ENCODE measurements around the gene STXBP6. TPM values are rescaled to one million over a fixed set of nuclear protein-coding genes. Genes with fewer than 3 reads are reported as not detected.
A peak's percentile ranks its signal among the peaks of the same experiment; 100 is the strongest.

The STXBP6 gene
- total and polyA plus RNA-seq, 2 of the 13 experiments (the other 11 are each of a cell fraction or from before 2014, with no cell fraction given) = 35.3 to 42.8 TPM

DNA sequence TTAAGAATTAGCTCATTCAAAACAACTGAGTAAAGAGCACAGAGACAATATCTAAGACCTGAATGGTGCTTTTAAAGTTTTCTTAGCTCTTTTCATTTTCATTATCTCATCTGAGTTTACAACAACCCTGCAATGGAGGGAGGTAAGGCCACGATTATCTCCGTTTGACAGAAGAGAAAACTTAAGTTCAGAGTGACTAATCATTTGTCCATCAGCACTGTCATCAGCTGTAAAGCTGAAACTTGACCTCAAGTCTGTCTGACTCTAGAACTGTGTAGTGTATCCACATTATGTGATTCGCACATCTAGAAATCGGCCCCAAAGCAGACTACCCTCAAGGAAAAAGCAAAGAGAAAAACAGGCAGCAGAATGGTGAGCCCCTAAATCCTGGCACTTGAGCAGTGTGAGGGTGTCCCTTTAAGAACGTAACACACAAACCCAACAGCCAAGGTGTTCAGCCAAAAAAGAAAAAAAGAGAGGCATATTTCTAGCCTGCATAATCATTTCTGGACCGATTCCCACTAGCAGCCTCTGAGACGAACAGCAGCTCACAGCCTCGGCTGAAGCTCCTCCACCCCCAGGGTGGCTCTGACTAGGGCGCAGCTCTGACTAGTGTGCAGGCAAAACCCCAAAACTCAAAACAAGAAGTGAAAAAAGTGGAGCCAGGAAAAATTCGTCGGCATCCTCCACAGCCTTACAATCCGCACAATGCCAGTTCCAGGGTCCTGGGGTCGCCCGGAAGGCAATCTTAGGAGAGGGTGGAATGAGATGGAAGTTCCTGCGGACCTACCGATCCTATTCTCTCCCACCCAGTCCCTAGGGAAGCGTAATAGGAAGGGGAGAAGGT lies 1.6 kb downstream of the STXBP6 start (continued):
- TF ChIP-seq, protein P1, sequence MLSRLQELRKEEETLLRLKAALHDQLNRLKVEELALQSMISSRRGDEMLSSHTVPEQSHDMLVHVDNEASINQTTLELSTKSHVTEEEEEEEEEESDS (CRISPR knock-in tag; IDR thresholded peaks at IDR 0.05; ENCODE audit: borderline replicate concordance) = no peak
- no peak for TF ChIP-seq ZNF572 (CRISPR knock-in tag; IDR thresholded peaks at IDR 0.05)
- TF ChIP-seq, protein P2, sequence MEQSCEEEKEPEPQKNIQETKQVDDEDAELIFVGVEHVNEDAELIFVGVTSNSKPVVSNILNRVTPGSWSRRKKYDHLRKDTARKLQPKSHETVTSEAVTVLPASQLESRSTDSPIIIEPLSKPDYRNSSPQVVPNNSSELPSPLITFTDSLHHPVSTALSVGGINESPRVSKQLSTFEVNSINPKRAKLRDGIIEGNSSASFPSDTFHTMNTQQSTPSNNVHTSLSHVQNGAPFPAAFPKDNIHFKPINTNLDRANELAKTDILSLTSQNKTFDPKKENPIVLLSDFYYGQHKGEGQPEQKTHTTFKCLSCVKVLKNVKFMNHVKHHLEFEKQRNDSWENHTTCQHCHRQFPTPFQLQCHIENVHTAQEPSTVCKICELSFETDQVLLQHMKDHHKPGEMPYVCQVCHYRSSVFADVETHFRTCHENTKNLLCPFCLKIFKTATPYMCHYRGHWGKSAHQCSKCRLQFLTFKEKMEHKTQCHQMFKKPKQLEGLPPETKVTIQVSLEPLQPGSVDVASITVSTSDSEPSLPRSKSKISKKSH (CRISPR knock-in tag; IDR thresholded peaks at IDR 0.05; ENCODE audit: borderline replicate concordance) = no peak
- TF ChIP-seq, protein P3, sequence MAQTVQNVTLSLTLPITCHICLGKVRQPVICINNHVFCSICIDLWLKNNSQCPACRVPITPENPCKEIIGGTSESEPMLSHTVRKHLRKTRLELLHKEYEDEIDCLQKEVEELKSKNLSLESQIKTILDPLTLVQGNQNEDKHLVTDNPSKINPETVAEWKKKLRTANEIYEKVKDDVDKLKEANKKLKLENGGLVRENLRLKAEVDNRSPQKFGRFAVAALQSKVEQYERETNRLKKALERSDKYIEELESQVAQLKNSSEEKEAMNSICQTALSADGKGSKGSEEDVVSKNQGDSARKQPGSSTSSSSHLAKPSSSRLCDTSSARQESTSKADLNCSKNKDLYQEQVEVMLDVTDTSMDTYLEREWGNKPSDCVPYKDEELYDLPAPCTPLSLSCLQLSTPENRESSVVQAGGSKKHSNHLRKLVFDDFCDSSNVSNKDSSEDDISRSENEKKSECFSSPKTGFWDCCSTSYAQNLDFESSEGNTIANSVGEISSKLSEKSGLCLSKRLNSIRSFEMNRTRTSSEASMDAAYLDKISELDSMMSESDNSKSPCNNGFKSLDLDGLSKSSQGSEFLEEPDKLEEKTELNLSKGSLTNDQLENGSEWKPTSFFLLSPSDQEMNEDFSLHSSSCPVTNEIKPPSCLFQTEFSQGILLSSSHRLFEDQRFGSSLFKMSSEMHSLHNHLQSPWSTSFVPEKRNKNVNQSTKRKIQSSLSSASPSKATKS (CRISPR knock-in tag; IDR thresholded peaks at IDR 0.05) = no peak
- TF ChIP-seq, protein P4, sequence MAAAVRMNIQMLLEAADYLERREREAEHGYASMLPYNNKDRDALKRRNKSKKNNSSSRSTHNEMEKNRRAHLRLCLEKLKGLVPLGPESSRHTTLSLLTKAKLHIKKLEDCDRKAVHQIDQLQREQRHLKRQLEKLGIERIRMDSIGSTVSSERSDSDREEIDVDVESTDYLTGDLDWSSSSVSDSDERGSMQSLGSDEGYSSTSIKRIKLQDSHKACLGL (CRISPR knock-in tag; IDR thresholded peaks at IDR 0.05) = no peak
- no peak for TF ChIP-seq MZF1 (CRISPR knock-in tag; IDR thresholded peaks at IDR 0.05; ENCODE audit: borderline replicate concordance)
- TF ChIP-seq, protein P5, sequence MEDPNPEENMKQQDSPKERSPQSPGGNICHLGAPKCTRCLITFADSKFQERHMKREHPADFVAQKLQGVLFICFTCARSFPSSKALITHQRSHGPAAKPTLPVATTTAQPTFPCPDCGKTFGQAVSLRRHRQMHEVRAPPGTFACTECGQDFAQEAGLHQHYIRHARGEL (CRISPR knock-in tag; IDR thresholded peaks at IDR 0.05) = no peak
- no peak for TF ChIP-seq NFE2L1 (CRISPR knock-in tag; IDR thresholded peaks at IDR 0.05; ENCODE audit: borderline replicate concordance)
- no peak for TF ChIP-seq TGIF2 (CRISPR knock-in tag; IDR thresholded peaks at IDR 0.05)
- no peak for TF ChIP-seq NRL (CRISPR knock-in tag; IDR thresholded peaks at IDR 0.05; ENCODE audit: borderline replicate concordance)
- no peak for TF ChIP-seq GABPB1 (CRISPR knock-in tag; IDR thresholded peaks at IDR 0.05)
- no peak for TF ChIP-seq RBFOX2 (IDR thresholded peaks at IDR 0.05; ENCODE audit: low read depth, low read length)
- TF ChIP-seq ZNF264 (CRISPR knock-in tag; IDR thresholded peaks at IDR 0.05) = no peak
- 0 out of 2 replicates have a peak, but pooled peaks have one; percentile 2 for TF ChIP-seq ZNF605 (CRISPR knock-in tag; IDR thresholded peaks at IDR 0.05)
- TF ChIP-seq PRPF4 (IDR thresholded peaks at IDR 0.05; ENCODE audit: low read depth, low read length, poor library complexity, severe bottlenecking) = peak; percentile 8
- TF ChIP-seq ZNF883 (CRISPR knock-in tag; IDR thresholded peaks at IDR 0.05; ENCODE audit: not compliant biosample characterization) = no peak
- TF ChIP-seq MYC (CRISPR knock-in tag; IDR thresholded peaks at IDR 0.05; ENCODE audit: borderline replicate concordance) = no peak
- TF ChIP-seq, protein P6, sequence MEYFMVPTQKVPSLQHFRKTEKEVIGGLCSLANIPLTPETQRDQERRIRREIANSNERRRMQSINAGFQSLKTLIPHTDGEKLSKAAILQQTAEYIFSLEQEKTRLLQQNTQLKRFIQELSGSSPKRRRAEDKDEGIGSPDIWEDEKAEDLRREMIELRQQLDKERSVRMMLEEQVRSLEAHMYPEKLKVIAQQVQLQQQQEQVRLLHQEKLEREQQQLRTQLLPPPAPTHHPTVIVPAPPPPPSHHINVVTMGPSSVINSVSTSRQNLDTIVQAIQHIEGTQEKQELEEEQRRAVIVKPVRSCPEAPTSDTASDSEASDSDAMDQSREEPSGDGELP (IDR thresholded peaks at IDR 0.05; ENCODE audit: borderline replicate concordance, low read depth) = peak; percentile 47; the same call in 1 of the 2 replicates
- no peak for TF ChIP-seq ZNF546 (CRISPR knock-in tag; conservative IDR thresholded peaks at IDR 0.05)
- no peak for TF ChIP-seq TMF1 (CRISPR knock-in tag; IDR thresholded peaks at IDR 0.05; ENCODE audit: low read depth)
- TF ChIP-seq ZNF615 (CRISPR knock-in tag; IDR thresholded peaks at IDR 0.05; ENCODE audit: borderline replicate concordance) = no peak
- TF ChIP-seq SNRNP70 (IDR thresholded peaks at IDR 0.05; ENCODE audit: low read depth, low read length) = no peak
- TF ChIP-seq ZNF138 (CRISPR knock-in tag; IDR thresholded peaks at IDR 0.05; ENCODE audit: low read depth) = no peak
- no peak for TF ChIP-seq ZNF556 (CRISPR knock-in tag; IDR thresholded peaks at IDR 0.05; ENCODE audit: borderline replicate concordance)

Data from HepG2 (cell line).